ENCODE results near the gene TNIK.

The TNIK gene

GRCh38 chr3:171133796-171134569, 326.2 kb downstream of the TNIK start:
- TF ChIP-seq CTCF (IDR thresholded peaks at IDR 0.05; ENCODE audit: low read depth, low read length) (no peak), MYC (IDR thresholded peaks at IDR 0.05; ENCODE audit: low read depth, low read length) (no peak), POLR2A (IDR thresholded peaks at IDR 0.05; ENCODE audit: extremely low read depth, insufficient read length) (no peak), MAX (IDR thresholded peaks at IDR 0.05; ENCODE audit: low read depth, low read length) (no peak)

GRCh38 chr3:171133337-171133736, 326.9 kb downstream of the TNIK start:
- no peak overlapping the region for H3K4me3 ChIP-seq (ENCODE audit: low read depth, low read length)
- no peak for DNase-seq (ENCODE audit: low read depth)
- TF ChIP-seq MAX (IDR thresholded peaks at IDR 0.05; ENCODE audit: low read depth, low read length) (no peak), POLR2A (IDR thresholded peaks at IDR 0.05; ENCODE audit: extremely low read depth, insufficient read length) (no peak), CTCF (IDR thresholded peaks at IDR 0.05; ENCODE audit: low read depth, low read length) (no peak), MYC (IDR thresholded peaks at IDR 0.05; ENCODE audit: low read depth, low read length) (no peak)

More at GRCh38 chr3:171133796-171134569, 326.2 kb downstream of the TNIK start:
- H3K4me3 ChIP-seq (ENCODE audit: low read depth, low read length), result no peak overlapping the region
- no peak for DNase-seq (ENCODE audit: low read depth)

DNA sequence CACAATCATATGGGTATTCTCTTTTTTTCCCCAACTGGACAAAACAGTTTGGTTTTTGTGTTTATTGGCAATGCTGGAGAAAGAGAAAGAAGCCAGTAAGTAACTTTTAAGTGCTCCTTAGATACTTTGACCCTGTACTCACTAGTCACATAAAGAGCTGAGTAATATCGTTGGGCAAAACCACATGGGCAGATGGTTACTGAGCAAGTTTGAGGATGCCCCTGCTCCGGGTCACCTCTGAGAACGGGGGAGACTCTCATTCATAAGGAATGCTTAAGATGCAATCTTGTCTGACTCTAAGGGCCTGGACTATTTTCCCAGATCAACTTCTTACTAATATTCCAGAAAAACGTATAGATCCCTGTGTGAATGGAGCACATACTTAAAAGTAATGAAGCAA, 327.3 kb downstream of the TNIK start:
- no peak overlapping the region for H3K4me3 ChIP-seq (ENCODE audit: low read depth, low read length)
- DNase-seq (ENCODE audit: low read depth), result no peak
- no peak for TF ChIP-seq MAX (IDR thresholded peaks at IDR 0.05; ENCODE audit: low read depth, low read length)
- TF ChIP-seq CTCF (IDR thresholded peaks at IDR 0.05; ENCODE audit: low read depth, low read length), result no peak
- TF ChIP-seq POLR2A (IDR thresholded peaks at IDR 0.05; ENCODE audit: extremely low read depth, insufficient read length), result no peak
- TF ChIP-seq MYC (IDR thresholded peaks at IDR 0.05; ENCODE audit: low read depth, low read length), result no peak

DNA sequence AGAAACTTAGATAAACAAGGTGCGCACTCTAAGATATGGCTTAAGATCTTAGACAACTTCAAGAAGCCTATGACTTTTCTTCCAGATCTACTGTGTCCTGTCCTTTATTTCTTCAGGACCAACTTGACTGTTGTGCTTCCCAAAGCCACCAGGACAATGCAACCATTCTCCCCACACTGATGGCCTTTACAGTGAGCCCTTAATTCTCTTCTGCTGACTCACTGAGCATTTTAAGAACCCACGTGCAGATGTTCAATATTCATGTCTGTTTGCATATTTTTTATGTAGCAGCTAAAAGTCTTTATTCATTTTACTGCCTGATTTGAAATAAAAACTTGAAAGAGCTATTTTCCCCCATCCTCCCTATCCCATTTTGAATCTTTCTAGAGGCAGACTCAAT, 330.4 kb downstream of the TNIK start:
- DNase-seq (ENCODE audit: low read depth), result no peak
- TF ChIP-seq CTCF (IDR thresholded peaks at IDR 0.05; ENCODE audit: low read depth, low read length), result no peak
- TF ChIP-seq MAX (IDR thresholded peaks at IDR 0.05; ENCODE audit: low read depth, low read length), result no peak
- TF ChIP-seq MYC (IDR thresholded peaks at IDR 0.05; ENCODE audit: low read depth, low read length), result no peak
- TF ChIP-seq POLR2A (IDR thresholded peaks at IDR 0.05; ENCODE audit: extremely low read depth, insufficient read length), result no peak
- no peak overlapping the region for H3K4me3 ChIP-seq (ENCODE audit: low read depth, low read length)

GRCh38 chr3:171127611-171128010, 332.6 kb downstream of the TNIK start:
- DNase-seq (ENCODE audit: low read depth), result no peak
- H3K4me3 ChIP-seq (ENCODE audit: low read depth, low read length), result no peak overlapping the region
- TF ChIP-seq CTCF (IDR thresholded peaks at IDR 0.05; ENCODE audit: low read depth, low read length) (no peak), POLR2A (IDR thresholded peaks at IDR 0.05; ENCODE audit: extremely low read depth, insufficient read length) (no peak), MYC (IDR thresholded peaks at IDR 0.05; ENCODE audit: low read depth, low read length) (no peak), MAX (IDR thresholded peaks at IDR 0.05; ENCODE audit: low read depth, low read length) (no peak)

Data from NB4 (cell line).